ENCODE measurements around the gene GPRIN2.

GPRIN2 gene

DNA sequence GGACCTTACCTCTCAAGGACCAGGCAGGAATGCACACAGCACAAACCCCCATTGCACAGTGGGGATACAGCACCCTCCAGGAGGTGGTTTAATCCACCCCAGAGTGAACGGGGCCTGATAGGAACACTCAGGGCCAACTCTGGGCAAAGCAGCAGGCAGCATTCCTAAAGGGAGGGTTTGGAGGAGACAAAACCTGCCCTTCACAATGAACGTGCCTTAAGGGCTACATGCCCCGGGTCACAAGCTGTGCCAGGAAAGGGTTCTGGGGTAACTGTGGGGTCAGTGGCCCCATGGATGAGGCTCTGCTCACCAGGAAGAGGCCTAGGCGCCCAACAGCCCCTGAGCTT is 1.1 kb downstream of the GPRIN2 start:
- no peak for ATAC-seq
- no peaks in the 10 kb centered on the region for H3K9me3 Mint-ChIP-seq
- H3K4me1 Mint-ChIP-seq: peaks cover 7% of the 10 kb centered on the region
- H3K27ac Mint-ChIP-seq: no peak overlapping the region
- H3K4me3 Mint-ChIP-seq: no peak overlapping the region
- H3K27me3 Mint-ChIP-seq: no peaks in the 10 kb centered on the region
- no peaks in the 10 kb centered on the region for H3K36me3 Mint-ChIP-seq

DNA sequence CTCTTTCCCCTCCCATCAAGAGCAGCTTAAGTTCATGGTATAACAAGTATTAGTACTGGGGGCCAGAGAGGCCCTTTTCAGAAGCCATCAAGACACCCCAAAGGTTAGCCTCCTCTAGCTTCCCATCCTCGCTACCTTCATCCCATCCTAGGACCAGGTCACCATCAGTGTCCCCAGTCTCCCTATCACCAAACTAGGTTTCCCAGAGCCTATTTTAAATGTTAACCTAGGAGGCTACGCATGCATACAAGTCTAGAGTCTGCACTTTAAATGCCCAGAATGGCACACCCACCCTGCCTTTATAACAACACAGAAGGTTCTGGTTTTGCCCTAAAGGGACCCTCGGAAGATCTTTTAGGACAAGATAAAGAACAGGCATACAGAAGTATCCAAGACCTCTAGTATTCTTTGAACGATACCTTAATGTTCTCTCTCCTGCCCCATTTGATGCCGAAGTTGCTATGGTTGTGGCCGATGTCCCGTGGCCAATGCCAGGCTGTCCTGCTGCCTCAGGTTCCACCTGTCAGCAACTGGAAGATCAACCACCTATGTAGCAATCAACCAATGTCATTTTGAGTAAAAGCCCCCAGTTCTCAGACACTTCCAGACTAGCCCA is 2.2 kb downstream of the GPRIN2 start:
- H3K36me3 Mint-ChIP-seq: no peaks in the 10 kb centered on the region
- no peaks in the 10 kb centered on the region for H3K9me3 Mint-ChIP-seq
- H3K4me1 Mint-ChIP-seq: peaks cover 7% of the 10 kb centered on the region
- H3K27me3 Mint-ChIP-seq: no peaks in the 10 kb centered on the region
- ATAC-seq: no peak
- no peak overlapping the region for H3K27ac Mint-ChIP-seq
- H3K4me3 Mint-ChIP-seq: no peak overlapping the region

DNA sequence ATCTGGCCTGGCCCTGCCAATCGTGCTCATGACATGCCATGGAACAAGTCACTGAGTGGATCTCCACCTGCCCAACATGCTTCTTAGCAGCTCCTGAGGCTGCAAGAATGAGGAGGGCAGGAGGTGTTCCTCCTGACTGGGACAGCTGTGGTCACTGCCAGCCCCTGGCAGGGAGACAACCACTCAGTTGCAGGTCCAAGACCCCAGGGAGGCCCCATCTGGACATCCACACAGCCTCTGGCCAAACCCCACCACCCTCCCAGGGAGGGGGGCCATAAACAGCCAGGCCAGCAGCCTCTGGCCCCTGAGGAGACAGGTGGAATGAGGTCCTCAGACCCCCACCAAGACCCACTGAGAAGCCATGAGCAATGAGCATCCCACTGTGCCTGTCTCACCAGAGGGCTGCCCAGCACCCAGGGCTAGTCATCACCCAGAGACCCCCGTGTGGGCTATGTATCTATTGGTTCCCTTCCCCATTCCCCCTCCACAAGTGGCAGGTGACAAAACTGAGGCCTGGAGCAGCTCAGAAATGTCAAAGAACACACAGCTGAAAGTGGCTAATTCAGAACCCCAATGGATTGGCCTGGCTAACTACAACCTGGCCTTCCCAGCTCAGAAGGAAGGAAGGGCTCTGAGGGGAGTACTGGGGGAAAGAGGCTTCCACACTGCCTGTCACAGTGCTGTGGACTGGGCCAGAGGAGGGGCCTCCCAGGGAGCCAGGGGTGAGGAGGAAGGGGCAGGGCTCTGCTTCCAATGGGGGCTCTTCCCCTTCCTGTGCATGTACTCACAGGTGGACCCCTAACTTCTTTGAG is 3.0 kb downstream of the GPRIN2 start:
- Mint-ChIP-seq H3K36me3 (no peaks in the 10 kb centered on the region), H3K4me1 (peaks cover 7% of the 10 kb centered on the region), H3K9me3 (no peaks in the 10 kb centered on the region), H3K27me3 (no peaks in the 10 kb centered on the region), H3K4me3 (no peak overlapping the region), H3K27ac (no peak overlapping the region)
- no peak for ATAC-seq

DNA sequence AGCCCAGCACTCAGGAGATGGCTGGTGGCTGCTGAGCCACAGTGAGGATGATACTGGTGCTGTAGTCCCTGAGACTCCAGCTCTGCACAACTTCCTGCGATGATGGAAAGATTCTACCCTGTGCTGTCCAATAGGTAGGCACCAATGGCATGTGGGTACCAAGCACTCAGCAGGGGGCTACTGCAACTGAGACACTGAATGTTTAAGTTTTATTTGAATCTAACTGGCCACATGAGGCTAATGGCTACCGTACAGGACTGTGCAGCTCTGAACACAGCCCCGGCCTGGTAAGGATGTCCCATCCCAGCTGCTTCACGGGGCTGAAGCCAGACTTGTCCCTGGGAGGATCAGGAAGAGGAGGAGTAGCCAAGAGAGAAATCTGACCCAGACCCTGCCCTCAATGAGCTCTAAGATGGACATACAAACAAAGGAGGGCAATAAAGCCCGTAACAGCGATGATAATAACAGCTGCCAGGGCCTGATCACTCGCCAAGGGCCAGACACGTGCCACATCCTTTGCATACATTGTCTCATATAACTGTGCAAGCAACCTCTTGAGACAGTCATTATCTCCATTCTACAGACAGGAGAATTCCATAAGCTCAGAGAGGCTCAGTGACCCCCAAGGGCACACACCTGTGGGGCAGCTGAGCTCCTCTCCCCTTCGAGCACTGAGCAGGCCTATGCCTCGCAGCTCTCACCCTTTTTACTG is 3.8 kb downstream of the GPRIN2 start:
- H3K9me3 Mint-ChIP-seq: no peaks in the 10 kb centered on the region
- no peak for ATAC-seq
- no peaks in the 10 kb centered on the region for H3K36me3 Mint-ChIP-seq
- H3K4me1 Mint-ChIP-seq: peaks cover 7% of the 10 kb centered on the region
- H3K4me3 Mint-ChIP-seq: no peak overlapping the region
- H3K27ac Mint-ChIP-seq: no peak overlapping the region
- no peaks in the 10 kb centered on the region for H3K27me3 Mint-ChIP-seq

DNA sequence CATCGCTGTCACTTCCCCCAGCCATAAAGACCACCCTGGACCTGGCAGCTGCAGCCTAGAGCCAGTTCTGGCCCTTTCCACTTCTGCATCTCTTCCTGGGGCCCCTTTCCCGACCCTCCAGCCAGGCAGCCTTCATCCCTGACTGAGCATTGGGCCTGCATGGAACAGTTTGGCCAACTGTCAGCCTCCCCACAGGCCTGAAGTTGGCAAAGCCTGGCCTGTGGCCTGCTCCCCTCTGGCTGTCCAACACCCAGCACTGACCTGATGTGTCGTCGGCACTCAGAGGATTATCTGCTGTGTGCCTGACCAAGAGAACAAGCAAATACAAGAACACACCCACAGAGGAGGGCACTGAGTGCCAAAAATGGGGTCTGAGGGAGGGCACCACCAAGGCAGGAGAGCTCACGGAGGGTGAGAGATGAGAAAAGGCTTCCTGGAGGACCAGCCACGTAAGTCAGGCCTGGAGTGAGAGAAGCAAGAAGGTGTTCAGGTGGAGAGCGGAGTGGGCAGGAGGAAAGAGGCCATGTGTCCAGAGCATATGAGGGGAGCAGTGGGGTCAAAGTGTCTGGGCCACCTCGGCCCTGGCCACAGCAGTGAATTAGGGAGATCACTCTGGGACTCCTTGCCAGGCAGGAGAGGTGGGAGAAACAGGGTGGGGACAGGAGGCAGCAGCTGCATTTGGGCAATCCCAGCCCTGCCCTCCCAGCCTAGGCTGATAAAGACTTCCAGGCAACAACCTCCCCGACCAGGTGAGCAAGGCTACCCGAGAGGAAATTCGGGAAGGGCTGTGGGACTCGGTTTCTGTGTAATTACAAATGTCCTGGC is 4.5 kb downstream of the GPRIN2 start:
- H3K27ac Mint-ChIP-seq: no peak overlapping the region
- ATAC-seq: no peak

DNA sequence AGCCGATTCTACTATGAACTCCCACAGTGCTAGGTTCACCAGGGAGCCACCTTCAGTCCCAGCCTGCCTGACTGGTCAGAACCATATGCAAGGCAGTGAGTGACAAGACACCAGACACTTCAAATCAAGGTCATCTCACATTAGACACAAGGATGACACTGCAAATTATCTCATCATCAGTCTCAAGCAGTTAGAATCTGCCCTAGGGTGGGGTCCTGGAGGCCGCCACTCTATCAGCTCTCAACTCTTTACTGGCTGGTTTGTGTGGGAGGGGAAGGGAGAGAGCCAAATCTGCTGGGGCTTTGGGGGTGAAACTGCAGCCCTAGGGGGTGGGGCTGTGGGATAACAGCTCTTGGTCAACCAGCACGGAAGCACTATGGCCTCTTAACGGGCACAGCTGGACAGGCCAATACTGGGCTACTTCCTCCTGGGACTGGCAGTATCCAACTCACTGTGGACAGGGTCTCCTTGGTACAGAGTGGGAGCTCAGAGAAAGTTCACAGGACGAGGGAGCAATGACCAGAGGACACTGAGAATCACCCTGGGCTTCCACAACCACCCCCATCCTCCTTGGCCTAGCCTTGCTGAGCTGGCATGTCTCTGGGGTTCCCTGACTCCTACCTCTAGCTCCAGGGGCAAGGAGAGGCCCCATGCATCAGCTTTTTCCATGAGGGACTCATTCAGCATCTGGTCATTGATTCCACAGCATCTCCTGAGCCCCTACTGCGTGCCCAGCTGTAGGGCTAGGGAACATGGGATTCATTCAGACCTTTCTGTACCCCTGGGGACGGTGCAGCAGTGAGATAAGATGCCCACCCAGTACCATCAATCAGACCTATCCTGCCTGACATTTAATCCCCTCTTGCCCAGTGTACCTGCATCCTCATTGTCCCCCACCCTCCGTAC is 5.4 kb downstream of the GPRIN2 start:
- no peak overlapping the region for H3K27ac Mint-ChIP-seq
- ATAC-seq: no peak
- H3K4me1 Mint-ChIP-seq: no peaks in the 10 kb centered on the region
- H3K4me3 Mint-ChIP-seq: no peak overlapping the region
- H3K9me3 Mint-ChIP-seq: no peaks in the 10 kb centered on the region
- no peaks in the 10 kb centered on the region for H3K36me3 Mint-ChIP-seq
- H3K27me3 Mint-ChIP-seq: no peaks in the 10 kb centered on the region

More for the DNA sequence above, 4.5 kb downstream of the GPRIN2 start:
- no peak overlapping the region for H3K4me3 Mint-ChIP-seq
- H3K4me1 Mint-ChIP-seq: peaks cover 2% of the 10 kb centered on the region
- H3K27me3 Mint-ChIP-seq: no peaks in the 10 kb centered on the region
- H3K9me3 Mint-ChIP-seq: no peaks in the 10 kb centered on the region
- no peaks in the 10 kb centered on the region for H3K36me3 Mint-ChIP-seq

DNA sequence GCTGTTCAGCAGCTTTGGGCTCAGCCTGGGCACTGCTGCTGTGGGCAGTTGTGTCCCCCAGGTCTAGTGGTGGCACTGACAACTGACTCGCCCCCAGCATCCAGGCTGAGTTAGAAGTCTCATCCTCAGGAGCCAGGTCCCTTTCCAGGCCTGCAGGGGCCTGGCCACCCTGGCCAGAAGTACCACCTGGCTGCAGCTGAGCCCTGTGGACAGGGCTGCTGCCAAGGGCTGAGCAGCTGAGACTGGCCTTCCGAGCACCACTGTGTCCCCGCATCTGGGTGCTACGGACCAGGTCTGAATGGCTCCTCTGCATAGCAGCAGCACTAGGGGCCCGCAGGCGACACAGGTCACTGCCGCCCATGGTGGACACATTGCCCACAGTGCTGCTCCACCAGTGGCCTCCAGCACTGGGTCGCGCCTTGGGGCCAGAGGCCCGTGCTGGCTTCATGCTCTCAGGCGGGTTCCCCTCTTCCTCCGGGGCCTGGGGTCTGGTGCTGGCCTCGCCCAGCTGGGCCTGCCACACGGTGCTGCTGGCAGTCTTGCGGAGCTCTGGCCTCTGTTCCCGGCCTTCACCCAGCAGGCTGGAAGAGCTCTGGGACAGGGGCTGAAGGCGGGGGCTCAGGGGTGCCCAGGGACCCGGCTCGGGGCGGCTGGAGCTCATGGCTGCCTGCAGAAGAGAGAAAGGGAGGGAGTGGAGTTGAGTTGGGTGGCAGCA is 6.2 kb downstream of the GPRIN2 start:
- Mint-ChIP-seq H3K9me3 (no peaks in the 10 kb centered on the region), H3K27ac (no peak overlapping the region), H3K27me3 (no peaks in the 10 kb centered on the region), H3K4me1 (no peaks in the 10 kb centered on the region), H3K4me3 (no peak overlapping the region), H3K36me3 (no peaks in the 10 kb centered on the region)
- no peak for ATAC-seq

DNA sequence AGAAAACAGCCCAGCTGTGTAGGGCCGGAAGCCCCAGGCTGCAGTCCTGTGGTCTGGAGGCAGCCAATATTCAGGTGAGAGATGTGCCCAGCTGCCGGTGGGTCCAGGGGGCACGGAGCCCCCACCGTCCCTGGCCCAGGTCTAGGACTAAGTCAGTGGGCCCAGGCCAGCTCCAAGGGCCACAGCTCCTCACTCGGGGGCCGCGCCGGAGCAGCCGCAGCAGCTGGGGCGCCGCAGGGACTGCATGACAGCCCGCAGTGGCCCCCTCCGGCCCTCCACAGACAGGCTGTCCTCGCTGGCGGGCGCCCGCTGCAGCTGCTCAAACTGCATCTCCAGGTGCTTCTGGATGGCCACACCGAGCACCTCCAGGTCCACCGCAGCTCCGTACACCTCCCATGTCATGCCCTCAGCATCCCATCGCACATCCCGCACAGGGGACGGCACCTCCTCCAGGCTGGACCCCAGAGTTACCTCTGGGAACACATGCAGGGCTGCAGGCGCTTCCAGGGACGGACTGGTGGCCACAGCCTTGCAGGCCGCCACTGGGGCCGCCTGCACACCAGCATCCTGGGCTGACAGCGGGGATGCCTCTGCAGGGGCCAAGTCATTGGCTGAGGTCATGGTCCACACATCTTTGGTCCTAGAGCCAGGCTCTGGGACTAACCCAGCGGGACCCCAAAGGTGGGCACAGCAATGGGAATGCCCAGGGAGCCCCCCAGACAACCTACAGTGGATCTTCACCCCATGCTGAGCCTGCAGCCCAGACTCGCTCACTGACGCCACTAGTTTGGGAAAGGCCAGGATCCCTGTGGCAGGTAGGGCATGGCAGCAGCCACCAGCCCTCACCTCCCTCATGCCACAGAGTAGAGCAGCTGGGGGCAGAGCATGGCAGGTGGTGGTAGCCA is 7.0 kb downstream of the GPRIN2 start:
- no peaks in the 10 kb centered on the region for H3K4me1 Mint-ChIP-seq
- no peaks in the 10 kb centered on the region for H3K9me3 Mint-ChIP-seq
- H3K27me3 Mint-ChIP-seq: no peaks in the 10 kb centered on the region
- H3K27ac Mint-ChIP-seq: no peak overlapping the region
- no peak for ATAC-seq
- H3K4me3 Mint-ChIP-seq: no peak overlapping the region
- no peaks in the 10 kb centered on the region for H3K36me3 Mint-ChIP-seq

DNA sequence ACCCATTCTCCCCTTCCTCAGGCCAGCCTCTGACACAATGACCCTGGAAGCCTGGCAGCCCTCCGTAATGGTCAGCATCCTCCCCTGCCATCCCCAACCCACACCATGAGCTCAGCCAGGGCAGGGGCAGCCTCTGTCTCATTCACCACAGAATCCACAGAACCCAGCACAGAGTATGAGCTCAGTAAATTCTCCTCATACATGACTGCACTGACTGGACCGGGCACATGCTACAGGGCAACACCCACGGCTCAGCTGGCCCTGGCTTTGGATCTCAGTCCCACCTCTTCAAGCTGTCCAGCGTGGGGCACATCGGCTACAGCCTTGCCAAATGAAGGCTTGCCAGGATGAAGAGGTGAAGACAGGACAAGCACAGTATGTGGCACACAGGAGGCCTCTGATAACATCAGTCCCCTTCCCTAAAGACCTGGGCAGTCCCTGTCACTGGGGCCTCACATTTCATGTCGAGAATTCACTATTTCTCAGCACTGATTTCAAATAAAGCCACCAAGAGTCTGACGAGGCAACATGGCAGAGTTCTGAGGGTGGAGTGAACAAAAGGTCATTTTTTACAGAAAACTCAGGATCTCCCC is 7.9 kb downstream of the GPRIN2 start:
- no peaks in the 10 kb centered on the region for H3K9me3 Mint-ChIP-seq
- H3K27me3 Mint-ChIP-seq: no peaks in the 10 kb centered on the region
- no peak overlapping the region for H3K4me3 Mint-ChIP-seq
- no peak for ATAC-seq
- no peak overlapping the region for H3K27ac Mint-ChIP-seq
- H3K4me1 Mint-ChIP-seq: no peaks in the 10 kb centered on the region
- no peaks in the 10 kb centered on the region for H3K36me3 Mint-ChIP-seq

DNA sequence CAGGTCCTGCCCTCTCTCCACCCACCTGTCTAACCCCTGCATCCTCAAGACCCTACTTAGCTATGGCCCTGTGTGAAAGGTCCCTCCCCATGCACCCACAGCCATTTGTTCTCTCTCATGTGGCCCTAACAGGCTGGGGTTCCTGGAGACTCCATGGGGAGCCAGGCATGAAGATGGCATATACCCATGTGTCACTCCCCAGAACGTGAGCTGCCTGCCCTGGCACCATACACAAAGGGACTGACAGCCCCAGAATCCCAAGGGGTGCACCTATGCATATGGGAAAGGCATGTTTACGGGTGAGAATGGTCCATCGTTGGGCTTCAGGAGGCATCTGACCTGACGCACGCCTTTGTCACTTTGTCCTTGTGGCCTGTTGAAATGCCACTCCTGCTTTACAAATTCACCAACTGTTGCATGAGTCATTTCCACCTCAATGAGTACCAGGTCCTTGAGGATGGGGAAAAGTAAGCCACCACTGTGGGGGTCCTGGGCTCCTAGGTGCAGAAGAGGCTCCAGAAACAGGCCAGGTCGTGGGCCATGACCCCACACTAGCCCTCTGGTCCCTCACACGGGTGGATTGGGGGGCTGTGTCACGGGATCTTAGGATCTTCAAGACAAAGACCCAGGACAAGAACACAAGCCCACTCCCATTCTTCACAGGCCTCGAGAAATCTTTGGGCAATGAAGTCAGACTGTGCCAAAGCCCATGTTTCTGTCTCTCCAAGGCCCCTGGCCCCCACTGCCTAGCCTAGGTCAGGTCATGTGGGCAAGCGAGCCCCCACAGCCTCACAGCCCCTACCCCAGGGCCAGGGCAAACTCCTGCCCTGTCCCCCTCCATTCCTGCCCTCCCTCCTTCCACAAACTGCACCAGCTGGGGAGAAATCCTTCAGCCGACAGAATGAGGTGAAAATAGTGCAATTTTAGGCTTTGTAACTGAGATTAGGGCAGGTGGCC is 8.6 kb downstream of the GPRIN2 start:
- Mint-ChIP-seq H3K9me3 (no peaks in the 10 kb centered on the region), H3K27ac (no peak overlapping the region), H3K4me1 (no peaks in the 10 kb centered on the region), H3K36me3 (no peaks in the 10 kb centered on the region), H3K4me3 (no peak overlapping the region), H3K27me3 (no peaks in the 10 kb centered on the region)
- ATAC-seq: no peak

DNA sequence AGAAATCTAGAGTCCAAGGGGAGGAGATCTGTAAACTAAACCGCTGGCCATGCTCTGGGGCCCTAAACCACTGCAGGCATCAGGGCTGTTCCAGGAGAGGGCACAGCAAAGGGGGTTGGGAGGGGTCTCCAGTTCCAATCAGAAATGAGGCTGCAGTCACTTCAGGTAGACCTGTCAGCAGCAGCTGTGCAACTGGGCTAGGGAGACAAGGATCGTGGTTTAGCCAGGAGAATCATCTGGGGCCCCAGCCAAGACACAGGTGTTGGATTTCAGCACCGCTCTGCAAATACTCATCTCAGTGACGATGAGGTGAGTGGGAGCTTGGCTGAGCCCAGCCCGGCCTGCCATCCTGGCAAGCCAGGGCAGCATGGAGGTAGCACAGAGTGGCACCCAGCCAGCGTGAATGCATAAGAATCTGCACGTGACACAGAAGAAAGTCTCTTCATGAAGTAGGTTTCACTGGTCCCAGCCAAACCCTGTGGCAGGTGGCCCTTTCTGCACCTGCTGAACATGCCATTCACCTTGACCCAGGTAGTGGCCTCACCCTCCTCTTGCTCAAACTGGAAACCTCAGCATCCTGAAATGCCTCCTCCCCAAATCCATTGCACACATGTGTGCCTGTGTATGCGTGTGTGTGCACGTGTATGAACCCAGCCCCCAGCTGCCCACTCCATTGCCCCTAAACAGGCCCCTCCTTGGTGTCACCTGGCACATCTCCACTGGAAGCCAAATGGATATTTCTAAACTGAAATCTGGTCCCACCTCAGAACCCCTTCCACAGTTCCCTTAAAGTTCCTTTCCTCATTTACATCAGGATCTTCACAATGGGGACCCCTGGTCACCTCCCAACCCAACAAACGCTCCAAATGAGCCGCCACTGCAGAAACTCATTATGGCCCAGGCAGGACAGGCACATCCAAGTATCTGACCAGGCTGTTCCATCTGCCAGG is 9.6 kb downstream of the GPRIN2 start:
- Mint-ChIP-seq H3K36me3 (no peaks in the 10 kb centered on the region), H3K27ac (no peak overlapping the region), H3K27me3 (no peaks in the 10 kb centered on the region), H3K4me3 (no peak overlapping the region), H3K9me3 (no peaks in the 10 kb centered on the region), H3K4me1 (no peaks in the 10 kb centered on the region)
- no peak for ATAC-seq
